Upper lobe of left lung (tissue), 4 donors: ENCODE results near the gene PCDH18.

ENCODE experiments used
- EP300 ChIP-seq, 4 donors: sonication (generic); formaldehyde crosslinking; IDR thresholded peaks; one replicate each; pipeline ENCODE4 v1.5.1; 2017; ENCODE audit warnings: antibody characterized with exemption in 4 of 4, control low read depth in 2 of 4
- POLR2A ChIP-seq, 4 donors: fragments of 450-650 bp; IDR thresholded peaks; one replicate each; pipeline ENCODE4 v1.5.1; 2016 to 2017; ENCODE audit warnings: antibody characterized with exemption in 4 of 4, mild to moderate bottlenecking in 2 of 4
- POLR2AphosphoS5 ChIP-seq, 2 donors: sonication (generic); formaldehyde crosslinking; IDR thresholded peaks; one replicate each; pipeline ENCODE4 v1.5.1; 2017; ENCODE audit warnings: antibody characterized with exemption in 2 of 2
- TF ChIP-seq, protein P1 (sequence below), 6 experiments: fragments of 450-650 bp in 4 of 6; fragments of 200-600 bp in 2 of 6; sonication (generic) in 2 of 6; IDR thresholded peaks; one replicate each; pipeline ENCODE4 v1.5.1; 2016 to 2019; ENCODE audit warnings: antibody characterized with exemption in 6 of 6

DNA sequence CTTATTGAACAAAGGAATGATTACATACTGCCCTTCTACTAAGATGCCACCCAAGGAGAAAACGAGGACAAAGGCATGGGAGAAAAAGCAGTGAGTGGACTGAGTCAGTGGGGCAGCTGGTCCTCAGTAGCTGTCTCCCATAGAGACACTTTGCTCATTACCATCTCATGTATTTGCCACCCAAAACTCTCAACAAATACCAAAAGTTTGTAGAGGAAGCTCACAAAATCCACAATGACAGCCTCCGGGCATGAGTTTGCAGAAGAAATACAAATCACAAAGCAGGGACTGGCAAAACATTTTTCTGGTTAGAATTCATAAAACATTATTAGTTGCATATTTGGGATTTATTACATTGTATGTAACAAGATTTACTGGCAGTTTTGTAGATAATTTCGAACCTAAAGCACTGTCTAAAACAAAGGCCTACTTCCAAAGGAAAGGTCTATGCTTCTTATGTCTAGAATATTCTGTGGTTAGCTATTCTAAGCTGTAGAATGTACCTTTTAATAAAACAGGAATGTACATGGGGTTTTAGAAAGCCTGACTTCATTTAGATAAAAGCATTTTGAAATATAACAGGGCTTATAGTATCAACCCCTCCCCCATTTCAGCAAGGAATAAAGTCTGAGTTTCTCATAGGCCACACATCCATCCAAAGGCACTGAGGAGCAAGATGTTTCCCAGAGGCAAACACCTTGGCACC is 17.7 kb downstream of the PCDH18 start:
- TF ChIP-seq POLR2A (IDR thresholded peaks at IDR 0.05) (no peak), EP300 (IDR thresholded peaks at IDR 0.05) (no peak), POLR2AphosphoS5 (IDR thresholded peaks at IDR 0.05) (no peak)
- TF ChIP-seq, protein P1, sequence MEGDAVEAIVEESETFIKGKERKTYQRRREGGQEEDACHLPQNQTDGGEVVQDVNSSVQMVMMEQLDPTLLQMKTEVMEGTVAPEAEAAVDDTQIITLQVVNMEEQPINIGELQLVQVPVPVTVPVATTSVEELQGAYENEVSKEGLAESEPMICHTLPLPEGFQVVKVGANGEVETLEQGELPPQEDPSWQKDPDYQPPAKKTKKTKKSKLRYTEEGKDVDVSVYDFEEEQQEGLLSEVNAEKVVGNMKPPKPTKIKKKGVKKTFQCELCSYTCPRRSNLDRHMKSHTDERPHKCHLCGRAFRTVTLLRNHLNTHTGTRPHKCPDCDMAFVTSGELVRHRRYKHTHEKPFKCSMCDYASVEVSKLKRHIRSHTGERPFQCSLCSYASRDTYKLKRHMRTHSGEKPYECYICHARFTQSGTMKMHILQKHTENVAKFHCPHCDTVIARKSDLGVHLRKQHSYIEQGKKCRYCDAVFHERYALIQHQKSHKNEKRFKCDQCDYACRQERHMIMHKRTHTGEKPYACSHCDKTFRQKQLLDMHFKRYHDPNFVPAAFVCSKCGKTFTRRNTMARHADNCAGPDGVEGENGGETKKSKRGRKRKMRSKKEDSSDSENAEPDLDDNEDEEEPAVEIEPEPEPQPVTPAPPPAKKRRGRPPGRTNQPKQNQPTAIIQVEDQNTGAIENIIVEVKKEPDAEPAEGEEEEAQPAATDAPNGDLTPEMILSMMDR (IDR thresholded peaks at IDR 0.05), result no peak
